ENCODE data around the gene FCER1G.

The FCER1G gene

DNA sequence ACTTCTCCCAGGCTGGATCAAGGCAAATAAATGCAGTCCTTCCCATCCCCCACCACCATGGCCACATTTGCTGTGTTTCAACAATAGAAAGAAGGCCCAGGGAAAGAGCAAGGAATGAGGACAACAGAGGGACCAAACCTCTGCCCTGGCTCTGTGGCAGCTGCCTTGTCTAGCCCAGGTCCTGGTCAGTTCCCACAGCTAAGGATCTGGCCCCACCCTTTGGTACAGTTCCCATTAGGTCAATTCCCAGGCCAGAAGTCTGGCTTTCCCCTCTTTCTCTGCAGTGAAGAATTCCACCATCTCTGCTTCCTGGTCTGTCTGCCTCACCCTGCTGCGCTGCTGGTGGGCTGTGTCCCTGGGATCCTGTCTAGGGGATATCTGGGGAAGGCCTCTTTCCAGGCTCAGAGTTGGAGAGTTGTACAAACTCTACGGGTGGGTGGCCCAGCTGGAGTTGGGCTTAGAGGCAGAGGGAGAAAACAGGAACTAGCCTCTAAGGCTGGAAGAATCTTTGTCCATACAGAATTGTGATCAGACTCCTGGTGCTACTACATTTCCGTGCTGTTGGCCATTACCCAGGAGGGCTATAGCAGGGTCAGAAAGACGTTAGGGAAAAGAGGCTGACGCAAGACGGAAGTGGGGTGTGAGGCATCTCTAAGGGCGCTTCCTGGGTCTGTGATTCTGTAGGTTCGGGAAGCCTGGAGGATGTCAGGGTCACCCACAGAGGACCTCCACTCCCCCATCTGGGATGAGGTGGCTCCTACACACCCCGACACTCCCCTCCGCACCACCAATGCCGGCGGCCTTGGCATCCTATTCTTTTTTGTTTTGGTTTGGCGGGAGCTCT, 13.9 kb upstream of the FCER1G start:
- Histone ChIP-seq H3K4me1 (peaks cover 26% of the 10 kb centered on the region), H3K9me3 (no peaks in the 10 kb centered on the region), H3K4me3 (peak overlapping the region; percentile 63), H3K36me3 (replicated peaks) (peaks cover 18% of the 10 kb centered on the region), H3K27me3 (ENCODE audit: low read depth) (no peaks in the 10 kb centered on the region)
- DNase-seq (ENCODE audit: low spot score in 2 of 2) = peak in 1 of 2 experiments; percentile 18
- in situ Hi-C loops (cut with MboI; ENCODE audit: low sequenced_read_pairs) = no loop called here

DNA sequence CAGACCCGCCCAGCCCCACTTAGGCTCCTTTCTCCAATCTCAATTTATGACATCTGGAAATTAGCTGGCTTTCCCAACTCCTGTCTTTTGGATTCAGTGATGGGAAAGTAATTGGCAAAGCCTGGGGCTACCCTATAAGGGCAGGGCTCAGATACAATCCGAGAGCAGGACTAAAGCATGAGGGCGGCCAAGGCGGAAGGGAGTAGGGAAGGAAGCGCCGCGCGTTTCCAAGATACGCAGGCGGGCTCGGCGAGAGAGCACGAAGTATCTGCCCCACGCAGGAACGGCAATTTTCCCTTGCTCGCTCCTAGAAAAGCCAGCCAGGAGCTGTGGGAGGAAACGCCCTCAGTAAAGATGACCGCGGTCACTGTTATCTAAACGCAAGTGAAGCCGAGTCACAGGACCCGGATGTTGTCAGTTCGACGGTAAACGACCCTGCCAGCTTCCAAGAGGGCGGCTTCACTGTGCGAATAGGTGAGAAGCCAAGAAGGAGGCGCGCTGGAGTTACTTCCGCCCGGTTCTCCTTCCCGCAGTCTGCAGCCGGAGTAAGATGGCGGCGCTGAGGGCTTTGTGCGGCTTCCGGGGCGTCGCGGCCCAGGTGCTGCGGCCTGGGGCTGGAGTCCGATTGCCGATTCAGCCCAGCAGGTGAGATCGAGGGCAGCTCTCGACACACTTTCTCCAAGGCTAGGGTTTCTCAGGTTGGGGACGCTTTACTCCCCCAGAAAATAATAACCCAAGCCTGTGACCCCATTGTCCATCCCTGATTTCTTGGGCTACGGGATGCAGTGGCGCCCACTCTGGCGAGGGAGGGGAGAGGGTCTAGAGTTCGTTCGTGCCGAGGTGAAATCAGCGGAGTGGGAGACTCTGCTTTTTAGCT, 13.0 kb upstream of the FCER1G start, which contains the start of gene NDUFS2:
Gene NDUFS2, plus strand, starts transcription at position 532 of the 877 bp plus-strand sequence. Its CDS starts 19 bp downstream, at position 551.
- H3K36me3 ChIP-seq (replicated peaks) = peaks cover 27% of the 10 kb centered on the region
- no peaks in the 10 kb centered on the region for H3K9me3 ChIP-seq
- DNase-seq (ENCODE audit: low spot score in 2 of 2) = peak; percentile 98 to 99
- peaks cover 26% of the 10 kb centered on the region for H3K4me1 ChIP-seq
- in situ Hi-C loops (cut with MboI; ENCODE audit: low sequenced_read_pairs) = no loop called here
- H3K4me3 ChIP-seq = peak within 1 kb of the TSS; percentile 63
- no peaks in the 10 kb centered on the region for H3K27me3 ChIP-seq (ENCODE audit: low read depth)

DNA sequence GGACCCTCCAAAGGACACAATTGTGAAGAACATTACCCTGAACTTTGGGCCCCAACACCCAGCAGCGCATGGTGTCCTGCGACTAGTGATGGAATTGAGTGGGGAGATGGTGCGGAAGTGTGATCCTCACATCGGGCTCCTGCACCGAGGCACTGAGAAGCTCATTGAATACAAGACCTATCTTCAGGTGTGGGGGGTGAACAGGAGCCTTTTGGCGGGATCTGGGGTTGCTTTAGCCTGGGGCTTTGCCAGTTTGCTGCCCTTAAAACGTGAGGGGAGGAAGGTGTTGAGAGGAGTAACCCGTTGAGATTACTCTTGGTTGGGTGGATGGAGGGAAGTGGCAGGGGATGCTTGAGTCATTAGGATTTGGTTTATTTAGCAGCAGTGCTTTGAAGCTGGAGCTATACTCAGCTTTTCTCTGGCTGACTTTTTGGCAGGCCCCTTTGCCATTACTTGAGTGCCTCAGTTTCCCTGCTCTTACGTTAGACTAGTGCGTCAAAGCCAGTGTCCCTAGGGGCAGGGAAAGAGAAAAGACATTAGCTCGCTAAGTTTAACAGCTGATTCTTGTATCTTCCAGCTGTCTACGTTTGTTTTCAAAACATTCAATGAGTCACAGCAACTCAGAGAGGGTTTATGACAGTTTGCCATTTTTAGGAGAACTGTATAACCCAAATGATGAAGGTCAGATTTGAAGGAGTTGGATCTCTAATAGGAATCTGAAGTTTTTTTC, 8.5 kb upstream of the FCER1G start:
- peaks cover 67% of the 10 kb centered on the region for H3K36me3 ChIP-seq (replicated peaks)
- in situ Hi-C loops (cut with MboI; ENCODE audit: low sequenced_read_pairs) = no loop called here
- no peaks in the 10 kb centered on the region for H3K27me3 ChIP-seq (ENCODE audit: low read depth)
- no peaks in the 10 kb centered on the region for H3K9me3 ChIP-seq
- H3K4me3 ChIP-seq = no peak overlapping the region
- no peak for DNase-seq (ENCODE audit: low spot score in 2 of 2)
- peaks cover 7% of the 10 kb centered on the region for H3K4me1 ChIP-seq

DNA sequence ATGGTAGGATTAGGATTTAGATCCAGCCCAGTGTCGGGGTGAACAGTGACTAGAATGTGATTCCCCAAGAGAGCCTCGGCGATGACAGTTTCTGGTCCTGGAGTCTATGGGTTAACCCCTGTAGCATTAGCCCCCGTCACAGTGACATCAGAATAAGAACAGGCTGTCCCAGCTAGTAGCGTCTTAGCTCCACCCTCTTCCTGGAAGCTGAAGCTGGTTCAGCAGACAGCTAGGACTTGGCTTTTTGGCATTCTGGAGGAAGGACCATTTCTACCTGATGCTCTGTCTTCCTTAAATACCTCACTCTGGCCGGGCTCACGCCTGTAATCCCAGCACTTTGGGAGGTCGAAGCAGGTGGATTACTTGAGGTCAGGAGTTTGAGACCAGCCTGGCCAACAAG, 7.9 kb upstream of the FCER1G start:
- H3K27me3 ChIP-seq (ENCODE audit: low read depth) = no peaks in the 10 kb centered on the region
- H3K9me3 ChIP-seq = no peaks in the 10 kb centered on the region
- in situ Hi-C loops (cut with MboI; ENCODE audit: low sequenced_read_pairs) = no loop called here
- H3K36me3 ChIP-seq (replicated peaks) = peaks cover 72% of the 10 kb centered on the region
- no peak overlapping the region for H3K4me3 ChIP-seq
- no peak for DNase-seq (ENCODE audit: low spot score in 2 of 2)
- H3K4me1 ChIP-seq = peaks cover 4% of the 10 kb centered on the region; the same call in 1 of the 2 replicates

DNA sequence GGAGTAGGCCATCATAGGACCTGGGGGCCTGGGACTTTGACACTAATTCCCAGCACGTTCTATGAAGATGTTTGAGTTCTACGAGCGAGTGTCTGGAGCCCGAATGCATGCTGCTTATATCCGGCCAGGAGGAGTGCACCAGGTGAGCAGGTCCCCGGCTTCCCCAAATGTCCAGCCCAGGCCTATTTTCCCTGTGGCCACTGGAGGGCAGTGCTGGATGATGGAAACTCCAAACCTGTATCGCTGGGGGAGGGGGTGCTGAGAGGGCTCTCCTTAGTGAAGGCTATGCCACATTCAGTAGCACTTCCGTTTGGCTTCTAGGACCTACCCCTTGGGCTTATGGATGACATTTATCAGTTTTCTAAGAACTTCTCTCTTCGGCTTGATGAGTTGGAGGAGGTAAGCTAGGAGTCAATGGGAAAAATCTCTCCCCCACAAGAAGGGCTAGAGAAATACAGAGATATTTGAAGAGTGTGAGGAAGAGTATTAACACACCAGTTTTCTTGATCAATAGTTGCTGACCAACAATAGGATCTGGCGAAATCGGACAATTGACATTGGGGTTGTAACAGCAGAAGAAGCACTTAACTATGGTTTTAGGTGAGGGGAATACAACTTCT, 5.2 kb upstream of the FCER1G start:
- H3K27me3 ChIP-seq (ENCODE audit: low read depth) = no peaks in the 10 kb centered on the region
- peaks cover 85% of the 10 kb centered on the region for H3K36me3 ChIP-seq (replicated peaks)
- no peak overlapping the region for H3K4me3 ChIP-seq
- DNase-seq (ENCODE audit: low spot score in 2 of 2) = peak; percentile 66 to 90
- H3K9me3 ChIP-seq = no peaks in the 10 kb centered on the region
- in situ Hi-C loops (cut with MboI; ENCODE audit: low sequenced_read_pairs) = no loop called here
- no peaks in the 10 kb centered on the region for H3K4me1 ChIP-seq

- H3K9me3 ChIP-seq = no peaks in the 10 kb centered on the region
- no peak overlapping the region for H3K4me3 ChIP-seq
- in situ Hi-C loops (cut with MboI; ENCODE audit: low sequenced_read_pairs) = no loop called here
- H3K4me1 ChIP-seq = no peaks in the 10 kb centered on the region
- no peak for DNase-seq (ENCODE audit: low spot score in 2 of 2)
- peaks cover 51% of the 10 kb centered on the region for H3K36me3 ChIP-seq (replicated peaks)
- no peaks in the 10 kb centered on the region for H3K27me3 ChIP-seq (ENCODE audit: low read depth)
These were observed 726 bp upstream of the FCER1G start for GRCh38 chr1:161214369-161214768.

DNA sequence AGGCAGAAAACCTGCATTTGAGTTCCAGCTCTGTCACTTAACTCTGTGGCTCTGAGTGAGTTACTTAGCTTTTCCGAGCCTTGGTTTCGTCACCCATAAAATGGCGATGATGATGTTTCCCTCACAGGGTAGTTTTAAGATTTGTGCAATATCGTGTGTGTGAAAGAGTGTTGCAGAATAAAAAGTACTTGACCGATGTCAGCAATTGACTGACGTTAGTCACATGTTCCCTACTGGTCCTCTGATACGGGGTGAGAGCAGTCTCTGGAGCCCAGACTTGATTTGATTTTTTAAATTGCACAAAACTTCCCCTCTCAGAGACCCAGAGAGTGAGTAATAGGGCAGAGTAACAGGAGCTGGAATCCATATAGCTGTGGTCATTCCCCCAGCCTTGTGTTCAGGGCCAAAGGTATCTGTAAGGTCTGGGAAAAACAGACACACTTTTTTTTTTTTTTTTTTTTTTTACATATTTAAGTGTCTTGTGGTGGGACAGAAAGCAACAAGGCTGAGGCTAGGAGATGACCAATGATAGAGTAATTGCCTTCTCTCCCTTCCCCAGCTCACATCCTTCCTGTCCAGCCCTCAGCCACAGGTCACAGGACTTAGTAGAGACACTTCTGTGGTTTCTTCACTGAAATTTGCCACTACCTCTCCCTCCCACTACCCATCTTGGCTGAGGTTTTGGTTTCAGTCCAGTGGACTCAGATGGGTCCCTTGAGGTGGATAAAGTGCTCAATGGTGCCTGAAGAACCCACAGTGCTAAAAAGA, 2.0 kb downstream of the FCER1G start:
- Histone ChIP-seq H3K36me3 (replicated peaks) (peaks cover 25% of the 10 kb centered on the region), H3K9me3 (no peaks in the 10 kb centered on the region), H3K27me3 (ENCODE audit: low read depth) (no peaks in the 10 kb centered on the region), H3K4me3 (no peak overlapping the region), H3K4me1 (no peaks in the 10 kb centered on the region)
- no peak for DNase-seq (ENCODE audit: low spot score in 2 of 2)
- in situ Hi-C loops (cut with MboI; ENCODE audit: low sequenced_read_pairs) = no loop called here

DNA sequence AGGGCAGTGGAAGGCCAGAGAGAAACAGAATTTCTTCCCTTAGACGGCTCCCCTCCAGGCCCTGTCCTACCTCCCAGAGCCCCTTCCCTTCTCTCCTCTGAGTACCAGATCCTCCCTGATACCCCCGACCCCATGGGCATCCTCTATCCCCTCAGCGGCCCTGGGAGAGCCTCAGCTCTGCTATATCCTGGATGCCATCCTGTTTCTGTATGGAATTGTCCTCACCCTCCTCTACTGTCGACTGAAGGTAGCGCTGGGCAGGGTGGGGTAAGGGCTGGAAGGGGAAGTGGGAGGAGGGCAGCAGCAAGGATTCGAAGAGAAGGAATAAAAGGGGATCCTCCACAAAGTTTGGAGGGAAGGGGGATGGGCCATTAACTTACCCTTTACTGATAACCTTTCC, 2.7 kb downstream of the FCER1G start:
- H3K4me3 ChIP-seq = no peak overlapping the region
- no peaks in the 10 kb centered on the region for H3K4me1 ChIP-seq
- in situ Hi-C loops (cut with MboI; ENCODE audit: low sequenced_read_pairs) = no loop called here
- no peaks in the 10 kb centered on the region for H3K9me3 ChIP-seq
- H3K27me3 ChIP-seq (ENCODE audit: low read depth) = no peaks in the 10 kb centered on the region
- DNase-seq (ENCODE audit: low spot score in 2 of 2) = no peak
- peaks cover 18% of the 10 kb centered on the region for H3K36me3 ChIP-seq (replicated peaks)

DNA sequence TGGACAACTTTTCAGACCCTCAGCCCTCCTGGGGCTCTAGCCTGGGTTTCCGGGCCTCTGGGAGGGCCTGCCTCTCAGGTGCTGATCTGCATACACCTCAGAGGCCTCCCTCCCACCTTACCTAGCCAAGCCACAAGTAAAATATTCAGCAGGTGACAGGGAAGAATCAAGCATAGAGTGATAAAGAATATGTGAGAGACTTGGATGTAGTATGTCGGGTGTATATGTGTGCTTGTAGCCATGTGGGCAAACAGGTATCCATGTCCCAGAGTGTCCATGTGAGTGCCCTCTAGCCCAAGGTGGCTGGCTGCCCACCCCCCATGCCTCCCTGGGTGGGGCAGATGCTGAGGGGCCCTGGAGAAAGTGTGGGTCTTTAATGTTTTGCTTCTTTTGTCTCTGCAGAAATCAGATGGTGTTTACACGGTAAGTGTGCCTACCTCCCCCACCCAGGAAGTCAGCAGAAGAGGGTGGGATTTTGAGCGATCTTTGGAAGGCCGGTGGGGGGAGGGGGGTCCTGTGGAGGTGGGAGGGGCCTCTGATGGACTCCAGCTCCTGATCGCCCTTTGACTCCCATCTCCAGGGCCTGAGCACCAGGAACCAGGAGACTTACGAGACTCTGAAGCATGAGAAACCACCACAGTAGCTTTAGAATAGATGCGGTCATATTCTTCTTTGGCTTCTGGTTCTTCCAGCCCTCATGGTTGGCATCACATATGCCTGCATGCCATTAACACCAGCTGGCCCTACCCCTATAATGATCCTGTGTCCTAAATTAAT, 3.4 kb downstream of the FCER1G start:
- in situ Hi-C loops (cut with MboI; ENCODE audit: low sequenced_read_pairs) = no loop called here
- Histone ChIP-seq H3K36me3 (replicated peaks) (peaks cover 11% of the 10 kb centered on the region), H3K4me1 (no peaks in the 10 kb centered on the region), H3K27me3 (ENCODE audit: low read depth) (no peaks in the 10 kb centered on the region), H3K4me3 (no peak overlapping the region), H3K9me3 (no peaks in the 10 kb centered on the region)
- no peak for DNase-seq (ENCODE audit: low spot score in 2 of 2)

DNA sequence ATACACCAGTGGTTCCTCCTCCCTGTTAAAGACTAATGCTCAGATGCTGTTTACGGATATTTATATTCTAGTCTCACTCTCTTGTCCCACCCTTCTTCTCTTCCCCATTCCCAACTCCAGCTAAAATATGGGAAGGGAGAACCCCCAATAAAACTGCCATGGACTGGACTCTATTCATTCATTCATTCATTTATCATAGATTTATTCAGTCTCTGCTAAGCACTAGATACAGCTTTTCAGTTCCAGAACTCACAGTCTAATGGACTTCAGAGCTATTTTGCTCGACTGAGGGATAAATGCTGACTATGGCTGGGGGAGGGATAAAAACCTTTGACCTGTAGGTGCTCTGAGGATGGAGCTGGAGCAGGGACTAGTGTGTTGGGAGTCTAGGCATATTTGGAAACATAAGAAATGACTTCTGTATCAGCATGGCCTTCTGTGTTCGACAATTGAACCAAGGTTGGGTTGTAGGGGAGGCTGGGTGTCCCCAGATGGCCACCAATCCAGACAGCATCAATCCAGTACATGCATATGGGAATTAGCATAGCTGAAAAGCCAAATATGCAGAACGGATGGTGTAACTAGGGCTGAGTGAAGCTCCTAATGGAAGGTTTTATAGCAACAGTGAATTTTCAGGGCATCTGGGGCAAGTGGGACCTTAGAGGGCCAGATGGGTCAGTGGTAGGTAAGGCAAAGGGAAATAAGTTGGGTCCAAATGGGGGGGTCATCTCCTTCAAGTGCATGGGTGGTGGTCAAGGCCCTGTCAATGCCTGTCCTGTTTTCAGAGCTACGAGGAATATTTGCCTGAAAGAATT, 4.2 kb downstream of the FCER1G start:
- Histone ChIP-seq H3K4me1 (no peaks in the 10 kb centered on the region), H3K27me3 (ENCODE audit: low read depth) (no peaks in the 10 kb centered on the region), H3K9me3 (no peaks in the 10 kb centered on the region), H3K36me3 (replicated peaks) (peaks cover 3% of the 10 kb centered on the region), H3K4me3 (no peak overlapping the region)
- in situ Hi-C loops (cut with MboI; ENCODE audit: low sequenced_read_pairs) = no loop called here
- DNase-seq (ENCODE audit: low spot score in 2 of 2) = no peak

GRCh38 chr1:161220002-161220401, 4.9 kb downstream of the FCER1G start:
- in situ Hi-C loops (cut with MboI; ENCODE audit: low sequenced_read_pairs) = no loop called here
- no peak for DNase-seq (ENCODE audit: low spot score in 2 of 2)

More at GRCh38 chr1:161220002-161220401, 4.9 kb downstream of the FCER1G start:
- no peaks in the 10 kb centered on the region; the same call in 1 of the 2 replicates for H3K9me3 ChIP-seq
- no peaks in the 10 kb centered on the region for H3K36me3 ChIP-seq (replicated peaks)
- H3K4me1 ChIP-seq = no peaks in the 10 kb centered on the region; the same call in 1 of the 2 replicates
- no peak overlapping the region for H3K4me3 ChIP-seq
- H3K27me3 ChIP-seq (ENCODE audit: low read depth) = no peaks in the 10 kb centered on the region
